WTC11 (cell line): ENCODE results near the gene TNRC18.

ENCODE experiments used
- CREB1 ChIP-seq: sonication (generic); formaldehyde crosslinking; IDR thresholded peaks from 2 replicates; pipeline ENCODE4 v1.8.0; 2023; ENCODE audit warnings: mild to moderate bottlenecking, missing genetic modification reagents
- HMGA2 ChIP-seq: fragments of 250-450 bp; sonication (Bioruptor Pico); IDR thresholded peaks from 2 replicates; pipeline ENCODE4 v1.4.0; 2021; ENCODE audit warnings: mild to moderate bottlenecking, moderate library complexity
- NFYB ChIP-seq: sonication (generic); formaldehyde crosslinking; conservative IDR thresholded peaks from 2 replicates; pipeline ENCODE4 v1.8.0; 2022; ENCODE audit warnings: low read depth, missing genetic modification reagents
- NR3C1 ChIP-seq: sonication (generic); formaldehyde crosslinking; conservative IDR thresholded peaks from 2 replicates; pipeline ENCODE4 v1.8.1; 2023; ENCODE audit warnings: low read depth, mild to moderate bottlenecking, missing genetic modification reagents
- TEAD4 ChIP-seq: sonication (generic); formaldehyde crosslinking; IDR thresholded peaks from 2 replicates; pipeline ENCODE4 v1.8.0; 2022; ENCODE audit warnings: mild to moderate bottlenecking, missing genetic modification reagents
- ZNF138 ChIP-seq: sonication (generic); formaldehyde crosslinking; conservative IDR thresholded peaks from 2 replicates; pipeline ENCODE4 v1.8.1; 2022; ENCODE audit warnings: mild to moderate bottlenecking, moderate library complexity, missing genetic modification reagents
- ZNF263 ChIP-seq: sonication (generic); formaldehyde crosslinking; IDR thresholded peaks from 2 replicates; pipeline ENCODE4 v1.8.1; 2022; ENCODE audit warnings: low read depth, mild to moderate bottlenecking, moderate library complexity, missing genetic modification reagents
- TF ChIP-seq, protein P1 (sequence below): fragments of 200-600 bp; IDR thresholded peaks from 2 replicates; pipeline ENCODE4 v1.8.0; 2022; ENCODE audit warnings: antibody characterized with exemption
- TF ChIP-seq, protein P2 (sequence below): sonication (generic); formaldehyde crosslinking; IDR thresholded peaks from 2 replicates; pipeline ENCODE4 v1.8.1; 2022; ENCODE audit warnings: mild to moderate bottlenecking, moderate library complexity, missing genetic modification reagents
- TF ChIP-seq, protein P3 (sequence below): sonication (generic); formaldehyde crosslinking; IDR thresholded peaks from 2 replicates; pipeline ENCODE4 v1.8.1; 2022; ENCODE audit warnings: low read depth, mild to moderate bottlenecking, moderate library complexity, missing genetic modification reagents, borderline replicate concordance

DNA sequence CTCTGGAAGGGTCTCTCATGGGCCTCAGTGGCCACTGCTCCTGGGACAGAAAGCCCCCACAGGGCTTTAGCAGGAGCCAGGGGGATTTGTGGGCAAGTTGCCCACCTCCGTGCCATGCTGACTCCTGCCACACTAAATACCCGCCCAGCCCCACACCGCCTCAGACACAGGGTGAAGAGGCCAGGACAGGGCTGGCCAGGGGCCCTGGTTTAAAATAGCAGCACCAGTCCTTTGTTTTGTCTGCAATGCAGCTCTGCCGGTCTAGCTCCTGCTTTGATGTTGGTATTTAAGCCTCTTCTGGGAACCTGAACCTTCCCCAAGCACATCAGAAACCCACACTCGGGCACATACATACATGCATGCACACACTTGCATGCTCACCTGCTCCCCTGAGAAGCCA lies 14.4 kb upstream of the TNRC18 start:
- TF ChIP-seq, protein P1, sequence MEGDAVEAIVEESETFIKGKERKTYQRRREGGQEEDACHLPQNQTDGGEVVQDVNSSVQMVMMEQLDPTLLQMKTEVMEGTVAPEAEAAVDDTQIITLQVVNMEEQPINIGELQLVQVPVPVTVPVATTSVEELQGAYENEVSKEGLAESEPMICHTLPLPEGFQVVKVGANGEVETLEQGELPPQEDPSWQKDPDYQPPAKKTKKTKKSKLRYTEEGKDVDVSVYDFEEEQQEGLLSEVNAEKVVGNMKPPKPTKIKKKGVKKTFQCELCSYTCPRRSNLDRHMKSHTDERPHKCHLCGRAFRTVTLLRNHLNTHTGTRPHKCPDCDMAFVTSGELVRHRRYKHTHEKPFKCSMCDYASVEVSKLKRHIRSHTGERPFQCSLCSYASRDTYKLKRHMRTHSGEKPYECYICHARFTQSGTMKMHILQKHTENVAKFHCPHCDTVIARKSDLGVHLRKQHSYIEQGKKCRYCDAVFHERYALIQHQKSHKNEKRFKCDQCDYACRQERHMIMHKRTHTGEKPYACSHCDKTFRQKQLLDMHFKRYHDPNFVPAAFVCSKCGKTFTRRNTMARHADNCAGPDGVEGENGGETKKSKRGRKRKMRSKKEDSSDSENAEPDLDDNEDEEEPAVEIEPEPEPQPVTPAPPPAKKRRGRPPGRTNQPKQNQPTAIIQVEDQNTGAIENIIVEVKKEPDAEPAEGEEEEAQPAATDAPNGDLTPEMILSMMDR = no peak
- TF ChIP-seq ZNF263 (CRISPR knock-in tag) (no peak), TEAD4 (CRISPR knock-in tag) (no peak), CREB1 (CRISPR knock-in tag) (no peak), NFYB (CRISPR knock-in tag) (no peak), HMGA2 (CRISPR knock-in tag) (no peak), ZNF138 (CRISPR knock-in tag) (no peak), NR3C1 (CRISPR knock-in tag) (no peak)
- TF ChIP-seq, protein P2, sequence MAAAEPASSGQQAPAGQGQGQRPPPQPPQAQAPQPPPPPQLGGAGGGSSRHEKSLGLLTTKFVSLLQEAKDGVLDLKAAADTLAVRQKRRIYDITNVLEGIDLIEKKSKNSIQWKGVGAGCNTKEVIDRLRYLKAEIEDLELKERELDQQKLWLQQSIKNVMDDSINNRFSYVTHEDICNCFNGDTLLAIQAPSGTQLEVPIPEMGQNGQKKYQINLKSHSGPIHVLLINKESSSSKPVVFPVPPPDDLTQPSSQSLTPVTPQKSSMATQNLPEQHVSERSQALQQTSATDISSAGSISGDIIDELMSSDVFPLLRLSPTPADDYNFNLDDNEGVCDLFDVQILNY (CRISPR knock-in tag) = no peak
- TF ChIP-seq, protein P3, sequence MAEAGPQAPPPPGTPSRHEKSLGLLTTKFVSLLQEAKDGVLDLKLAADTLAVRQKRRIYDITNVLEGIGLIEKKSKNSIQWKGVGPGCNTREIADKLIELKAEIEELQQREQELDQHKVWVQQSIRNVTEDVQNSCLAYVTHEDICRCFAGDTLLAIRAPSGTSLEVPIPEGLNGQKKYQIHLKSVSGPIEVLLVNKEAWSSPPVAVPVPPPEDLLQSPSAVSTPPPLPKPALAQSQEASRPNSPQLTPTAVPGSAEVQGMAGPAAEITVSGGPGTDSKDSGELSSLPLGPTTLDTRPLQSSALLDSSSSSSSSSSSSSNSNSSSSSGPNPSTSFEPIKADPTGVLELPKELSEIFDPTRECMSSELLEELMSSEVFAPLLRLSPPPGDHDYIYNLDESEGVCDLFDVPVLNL (CRISPR knock-in tag) = no peak
